Transverse colon (tissue), 4 donors: Measurements from ENCODE around the gene PRPH2. TPM values are rescaled to one million over a fixed set of nuclear protein-coding genes. Genes with fewer than 3 reads are reported as not detected.

Source experiments
- DNase-seq: peaks from one replicate; pipeline ENCODE4 v3.0.0-alpha.2; 2019
- H3K27ac ChIP-seq, 4 donors: fragments of 200-600 bp; sonication (generic); 2 replicates each; pipeline ENCODE4 v1.5.1; 2016 to 2018; ENCODE audit warnings: inconsistent platforms in 4 of 4
- H3K27me3 ChIP-seq: fragments of 200-600 bp; sonication (generic); 2 replicates; pipeline ENCODE4 v1.5.1; 2017; ENCODE audit warnings: inconsistent platforms
- H3K36me3 ChIP-seq, 4 donors: fragments of 200-600 bp; sonication (generic); 2 replicates each; pipeline ENCODE4 v1.5.1; 2017 to 2019; ENCODE audit warnings: inconsistent platforms in 4 of 4
- H3K4me1 ChIP-seq, 4 donors: fragments of 200-600 bp; sonication (generic); 2 replicates each; pipeline ENCODE4 v1.5.1; 2017 to 2020; ENCODE audit warnings: inconsistent platforms in 4 of 4
- H3K4me3 ChIP-seq, 4 donors: fragments of 200-600 bp; sonication (generic); 1 replicate in 1 of 4; 2 replicates in 3 of 4; pipeline versions ENCODE4 v1.5.1 to v1.6.1; 2017 to 2019; ENCODE audit warnings: inconsistent platforms in 4 of 4
- H3K9me3 ChIP-seq, 2 donors: fragments of 200-600 bp; sonication (generic); 2 replicates each; pipeline ENCODE4 v1.5.1; 2017 to 2019; ENCODE audit warnings: inconsistent platforms in 2 of 2
- CTCF ChIP-seq, 5 experiments: fragments of 200-600 bp in 3 of 5; fragments of 450-650 bp in 2 of 5; sonication (generic) in 3 of 5; IDR thresholded peaks; 1 replicate in 2 of 5; 2 replicates in 3 of 5; pipeline ENCODE4 v1.5.1; 2016 to 2017; ENCODE audit warnings: antibody characterized with exemption in 5 of 5, inconsistent platforms in 3 of 5, mild to moderate bottlenecking in 2 of 5, moderate library complexity in 1 of 5
- EP300 ChIP-seq: sonication (generic); formaldehyde crosslinking; IDR thresholded peaks from one replicate; pipeline ENCODE4 v1.6.1; 2017; ENCODE audit warnings: antibody characterized with exemption, low read depth
- POLR2A ChIP-seq: fragments of 450-650 bp; IDR thresholded peaks from one replicate; pipeline ENCODE4 v1.6.1; 2016; ENCODE audit warnings: antibody characterized with exemption, mild to moderate bottlenecking, moderate library complexity
- POLR2AphosphoS5 ChIP-seq, 3 donors: sonication (generic); formaldehyde crosslinking; IDR thresholded peaks; one replicate each; pipeline ENCODE4 v1.6.1; 2016; ENCODE audit warnings: antibody characterized with exemption in 3 of 3
- WGBS, 2 donors: methylation state at CpG; one replicate each; pipeline ENCODE4 v1.1.5; 2018; ENCODE audit warnings: low coverage in 1 of 2; 5-methylcytosine and 5-hydroxymethylcytosine counted together
- in situ Hi-C, 4 donors: fragments of 200-750 bp; cut with MboI; loops; one replicate each; pipeline versions ENCODE4 v1.15.0 to v1.15.1; 2017; ENCODE audit warnings: low sequenced_read_pairs in 3 of 4, low pct_ligation_motif_present in 1 of 4, low pct_unique_long_range_greater_than_20kb in 1 of 4
- intact Hi-C: fragments of 100-400 bp; cut with DNase I; formaldehyde crosslinking; loops from one replicate; pipeline ENCODE4 v1.15.1; 2023; ENCODE audit warnings: low total_unique reads
- total RNA-seq, 4 donors: library from RNA; depleted of rRNA; stranded (reverse); fragments of >200 nt; gene quantifications; one replicate each; pipeline ENCODE4 v1.1.0, GENCODE V29; 2016

PRPH2 gene
- total RNA-seq, 4 donors from 2014 or later, result 0.27 to 1.1 (median 0.32) TPM; not detected in 1

- H3K27ac ChIP-seq, result peak overlapping the region; percentile 95 to 99 (median 98)
- H3K4me1 ChIP-seq, result peaks cover 16 to 27% (median 24%) of the 10 kb centered on the region in 4 donors
- H3K4me3 ChIP-seq, result peak overlapping the region; percentile 86 to 98 (median 91)
- in situ Hi-C loops (loop anchor here in 2 of 4 donors (25.0 kb wide), 2 partner anchors 117 to 142 kb away; partner anchors contain the start of gene RPL7L1 (in 1 of the 2)), intact Hi-C loops (loop anchor here (5.0 kb wide), 1 partner anchor 132 kb away; the partner anchor contains the start of gene RPL7L1)
- H3K27me3 ChIP-seq, result no peaks in the 10 kb centered on the region
- DNase-seq, result peak; percentile 41
- H3K36me3 ChIP-seq, result no peaks in the 10 kb centered on the region
- WGBS, 2 donors, result 1 to 20% methylated on average over 1 to 29 of the region's 29 CpGs
- H3K9me3 ChIP-seq, result no peaks in the 10 kb centered on the region
- TF ChIP-seq POLR2AphosphoS5 (IDR thresholded peaks at IDR 0.05) (no peak), POLR2A (no peak)
Measured at GRCh38 chr6:42745083-42745639, 22.8 kb upstream of the PRPH2 start.

- 60 to 72% methylated on average over 3 to 21 of the region's 21 CpGs for WGBS, 2 donors
- no peaks in the 10 kb centered on the region for H3K36me3 ChIP-seq
- in situ Hi-C loops, result loop anchor here in 2 of 4 donors (25.0 kb wide), 2 partner anchors 118 to 143 kb away; partner anchors contain the start of gene RPL7L1 (in 1 of the 2)
- H3K4me1 ChIP-seq, result peaks cover 16 to 27% (median 24%) of the 10 kb centered on the region in 4 donors
- no peaks in the 10 kb centered on the region for H3K9me3 ChIP-seq
- peak overlapping the region; percentile 86 to 98 (median 91) for H3K4me3 ChIP-seq
- no peak for DNase-seq
- H3K27me3 ChIP-seq, result no peaks in the 10 kb centered on the region
- TF ChIP-seq POLR2A (no peak), CTCF (IDR thresholded peaks at IDR 0.05) (no peak), EP300 (no peak), POLR2AphosphoS5 (IDR thresholded peaks at IDR 0.05) (no peak)
- intact Hi-C loops, result no loop called here
- peak overlapping the region; percentile 95 to 99 (median 98) for H3K27ac ChIP-seq
Measured at GRCh38 chr6:42744351-42744893, 22.0 kb upstream of the PRPH2 start.

- in situ Hi-C loops (loop anchor here in 2 of 4 donors (25.0 kb wide), 2 partner anchors 120 to 145 kb away; partner anchors contain the start of gene RPL7L1 (in 1 of the 2)), intact Hi-C loops (no loop called here)
- no peak for DNase-seq
- Histone ChIP-seq H3K27ac (no peak overlapping the region), H3K4me1 (peaks cover 8 to 15% (median 13%) of the 10 kb centered on the region in 4 donors), H3K36me3 (no peaks in the 10 kb centered on the region), H3K9me3 (no peaks in the 10 kb centered on the region), H3K27me3 (no peaks in the 10 kb centered on the region), H3K4me3 (no peak overlapping the region)
- TF ChIP-seq CTCF (IDR thresholded peaks at IDR 0.05), result no peak
- no peak for TF ChIP-seq POLR2AphosphoS5 (IDR thresholded peaks at IDR 0.05)
- TF ChIP-seq POLR2A, result no peak
- no peak for TF ChIP-seq EP300
- 80% methylated on average over 5 of the region's 5 CpGs; no CpG with 5 or more reads in 1 of the 2 donors for WGBS, 2 donors
Measured at GRCh38 chr6:42742116-42742894, 19.9 kb upstream of the PRPH2 start.

GRCh38 chr6:42740725-42741124 lies 18.3 kb upstream of the PRPH2 start:
- no peak for DNase-seq
- TF ChIP-seq EP300 (no peak), CTCF (IDR thresholded peaks at IDR 0.05) (no peak)
- H3K9me3 ChIP-seq, result no peaks in the 10 kb centered on the region
- H3K27me3 ChIP-seq, result no peaks in the 10 kb centered on the region
- no peak overlapping the region for H3K27ac ChIP-seq
- intact Hi-C loops, result no loop called here
- 55 to 56% methylated on average over 3 of the region's 3 CpGs for WGBS, 2 donors
- no peak overlapping the region for H3K4me3 ChIP-seq
- in situ Hi-C loops, result loop anchor here in 2 of 4 donors (25.0 kb wide), 2 partner anchors 122 to 147 kb away; partner anchors contain the start of gene RPL7L1 (in 1 of the 2)
- H3K4me1 ChIP-seq, result peaks cover 8 to 15% (median 13%) of the 10 kb centered on the region in 4 donors
- H3K36me3 ChIP-seq, result no peaks in the 10 kb centered on the region
